Measurements from ENCODE around the gene MAL.
A peak's percentile ranks its signal among the peaks of the same experiment; 100 is the strongest.

The MAL gene

DNA sequence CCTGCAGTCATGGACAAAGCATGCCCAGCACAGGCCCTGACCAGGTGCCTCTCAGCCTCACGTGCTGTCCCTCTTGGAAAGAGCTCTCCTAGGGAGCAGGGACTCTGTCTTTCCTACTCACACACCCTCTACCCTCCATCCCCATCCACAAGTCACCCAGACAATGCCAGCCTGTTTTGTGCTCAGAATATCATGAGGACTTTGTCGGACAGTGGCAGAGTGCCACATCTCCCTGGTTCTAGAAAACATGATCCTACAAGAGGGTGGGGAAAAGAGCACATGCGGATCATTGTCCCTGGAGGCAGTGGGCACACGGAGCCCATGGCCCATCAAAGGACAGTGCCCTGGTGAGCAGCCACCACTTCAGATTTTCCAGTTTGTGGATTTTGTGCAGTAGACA is 3.7 kb upstream of the MAL start:
- Histone ChIP-seq H3K27ac (ENCODE audit: low read depth, low read length, poor library complexity, severe bottlenecking) (no peak overlapping the region), H3K9me3 (ENCODE audit: low read length) (no peaks in the 10 kb centered on the region), H4K20me1 (ENCODE audit: insufficient read depth, low read length) (no peaks in the 10 kb centered on the region), H3K4me1 (ENCODE audit: insufficient read depth, low read length, severe bottlenecking) (no peaks in the 10 kb centered on the region), H3K4me2 (ENCODE audit: low read length) (no peak overlapping the region), H3K9me2 (ENCODE audit: low read depth, low read length) (no peaks in the 10 kb centered on the region), H3F3A (ENCODE audit: insufficient read depth, low read length) (no peaks in the 10 kb centered on the region), H3K36me3 (ENCODE audit: insufficient read depth, low read length) (no peaks in the 10 kb centered on the region), H3K4me3 (ENCODE audit: low read depth, low read length, poor library complexity, severe bottlenecking) (no peak overlapping the region), H2AFZ (ENCODE audit: low read length) (no peak overlapping the region), H3K9ac (ENCODE audit: low read length) (no peak overlapping the region), H3K27me3 (ENCODE audit: insufficient read depth, low read length) (no peaks in the 10 kb centered on the region), H3K79me2 (ENCODE audit: insufficient read depth, low read length) (no peaks in the 10 kb centered on the region)
- no peak for TF ChIP-seq EZH2 (IDR thresholded peaks at IDR 0.05; ENCODE audit: borderline replicate concordance, low read length)
- TF ChIP-seq, protein P1, sequence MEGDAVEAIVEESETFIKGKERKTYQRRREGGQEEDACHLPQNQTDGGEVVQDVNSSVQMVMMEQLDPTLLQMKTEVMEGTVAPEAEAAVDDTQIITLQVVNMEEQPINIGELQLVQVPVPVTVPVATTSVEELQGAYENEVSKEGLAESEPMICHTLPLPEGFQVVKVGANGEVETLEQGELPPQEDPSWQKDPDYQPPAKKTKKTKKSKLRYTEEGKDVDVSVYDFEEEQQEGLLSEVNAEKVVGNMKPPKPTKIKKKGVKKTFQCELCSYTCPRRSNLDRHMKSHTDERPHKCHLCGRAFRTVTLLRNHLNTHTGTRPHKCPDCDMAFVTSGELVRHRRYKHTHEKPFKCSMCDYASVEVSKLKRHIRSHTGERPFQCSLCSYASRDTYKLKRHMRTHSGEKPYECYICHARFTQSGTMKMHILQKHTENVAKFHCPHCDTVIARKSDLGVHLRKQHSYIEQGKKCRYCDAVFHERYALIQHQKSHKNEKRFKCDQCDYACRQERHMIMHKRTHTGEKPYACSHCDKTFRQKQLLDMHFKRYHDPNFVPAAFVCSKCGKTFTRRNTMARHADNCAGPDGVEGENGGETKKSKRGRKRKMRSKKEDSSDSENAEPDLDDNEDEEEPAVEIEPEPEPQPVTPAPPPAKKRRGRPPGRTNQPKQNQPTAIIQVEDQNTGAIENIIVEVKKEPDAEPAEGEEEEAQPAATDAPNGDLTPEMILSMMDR (IDR thresholded peaks at IDR 0.05; ENCODE audit: low read length): no peak

DNA sequence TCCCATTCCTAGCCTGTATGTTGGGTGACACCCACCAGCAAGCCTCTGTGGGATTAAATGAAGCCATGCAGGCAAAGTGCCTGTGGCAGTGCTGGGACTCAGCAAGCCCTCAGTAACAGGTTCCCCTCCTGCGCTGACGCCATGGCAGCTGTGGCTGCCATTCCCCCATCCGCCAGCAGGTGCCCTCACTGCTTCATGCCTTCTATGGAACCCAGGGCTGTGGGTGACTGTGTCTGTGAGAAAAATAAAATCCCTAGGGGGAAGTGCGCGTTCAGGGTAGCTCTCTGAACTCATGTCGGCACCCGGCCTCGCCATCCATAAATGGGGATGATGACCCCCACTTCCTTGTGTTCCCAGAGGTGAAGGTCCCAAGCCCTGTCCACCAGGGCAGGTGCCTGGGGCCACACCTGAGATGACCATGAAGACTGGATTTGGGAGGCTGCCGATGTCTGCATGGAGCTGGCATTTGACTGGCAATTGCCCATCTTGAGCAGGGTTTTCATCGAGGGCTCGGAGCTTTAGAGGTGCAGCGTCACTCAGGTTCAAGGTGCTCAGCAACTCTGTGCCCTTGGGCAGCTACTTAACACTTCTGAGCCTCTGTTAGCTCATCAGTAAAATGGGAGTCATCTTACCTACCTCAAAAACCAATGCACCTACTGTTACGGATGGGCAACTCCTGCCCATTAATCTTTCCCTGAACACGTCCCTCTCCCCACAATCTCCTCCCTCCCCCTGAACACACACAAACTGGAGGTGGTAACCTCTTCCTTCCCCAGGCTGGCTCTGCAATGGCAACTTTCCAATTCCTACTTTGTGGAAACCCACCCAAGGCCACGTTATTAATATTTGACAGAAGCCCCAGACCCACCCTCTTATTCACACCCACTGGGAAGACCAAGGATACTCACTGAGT is 2.9 kb upstream of the MAL start:
- H3F3A ChIP-seq (ENCODE audit: insufficient read depth, low read length): no peaks in the 10 kb centered on the region
- no peak overlapping the region for H3K9ac ChIP-seq (ENCODE audit: low read length)
- H3K27me3 ChIP-seq (ENCODE audit: insufficient read depth, low read length): no peaks in the 10 kb centered on the region
- no peaks in the 10 kb centered on the region for H3K36me3 ChIP-seq (ENCODE audit: insufficient read depth, low read length)
- H3K4me2 ChIP-seq (ENCODE audit: low read length): no peak overlapping the region
- H3K79me2 ChIP-seq (ENCODE audit: insufficient read depth, low read length): no peaks in the 10 kb centered on the region
- no peak overlapping the region for H3K27ac ChIP-seq (ENCODE audit: low read depth, low read length, poor library complexity, severe bottlenecking)
- H3K4me3 ChIP-seq (ENCODE audit: low read depth, low read length, poor library complexity, severe bottlenecking): no peak overlapping the region
- no peak for TF ChIP-seq EZH2 (IDR thresholded peaks at IDR 0.05; ENCODE audit: borderline replicate concordance, low read length)
- TF ChIP-seq, protein P1 (IDR thresholded peaks at IDR 0.05; ENCODE audit: low read length): peak; percentile 89
- H4K20me1 ChIP-seq (ENCODE audit: insufficient read depth, low read length): no peaks in the 10 kb centered on the region
- H3K4me1 ChIP-seq (ENCODE audit: insufficient read depth, low read length, severe bottlenecking): no peaks in the 10 kb centered on the region
- no peak overlapping the region for H2AFZ ChIP-seq (ENCODE audit: low read length)
- no peaks in the 10 kb centered on the region for H3K9me3 ChIP-seq (ENCODE audit: low read length)
- H3K9me2 ChIP-seq (ENCODE audit: low read depth, low read length): no peaks in the 10 kb centered on the region

DNA sequence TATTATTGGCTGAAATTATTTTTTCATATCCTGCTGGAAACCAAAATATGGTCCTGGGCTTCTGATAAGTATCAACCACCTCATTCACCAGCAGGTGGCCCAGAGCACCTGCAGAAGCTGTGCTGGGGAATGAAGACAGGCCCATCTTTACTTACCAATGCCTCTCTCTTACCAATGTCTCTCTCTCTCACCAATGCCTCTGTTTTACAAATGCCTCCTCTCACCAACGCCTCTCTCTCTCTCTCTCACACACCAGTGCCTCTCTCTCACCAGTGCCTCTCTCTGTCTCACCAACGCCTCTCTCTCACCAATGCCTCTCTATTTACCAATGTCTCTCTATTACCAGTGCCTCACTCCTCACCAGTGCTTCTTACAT is 2.3 kb upstream of the MAL start:
- Histone ChIP-seq H2AFZ (ENCODE audit: low read length) (no peak overlapping the region), H3K9ac (ENCODE audit: low read length) (no peak overlapping the region), H3F3A (ENCODE audit: insufficient read depth, low read length) (no peaks in the 10 kb centered on the region), H3K9me3 (ENCODE audit: low read length) (no peaks in the 10 kb centered on the region), H3K9me2 (ENCODE audit: low read depth, low read length) (no peaks in the 10 kb centered on the region), H3K27ac (ENCODE audit: low read depth, low read length, poor library complexity, severe bottlenecking) (no peak overlapping the region), H4K20me1 (ENCODE audit: insufficient read depth, low read length) (no peaks in the 10 kb centered on the region), H3K79me2 (ENCODE audit: insufficient read depth, low read length) (no peaks in the 10 kb centered on the region), H3K27me3 (ENCODE audit: insufficient read depth, low read length) (no peaks in the 10 kb centered on the region), H3K4me2 (ENCODE audit: low read length) (no peak overlapping the region), H3K4me3 (ENCODE audit: low read depth, low read length, poor library complexity, severe bottlenecking) (no peak overlapping the region), H3K4me1 (ENCODE audit: insufficient read depth, low read length, severe bottlenecking) (no peaks in the 10 kb centered on the region), H3K36me3 (ENCODE audit: insufficient read depth, low read length) (no peaks in the 10 kb centered on the region)
- TF ChIP-seq, protein P1 (IDR thresholded peaks at IDR 0.05; ENCODE audit: low read length): peak; percentile 50; the same call in 1 of the 2 replicates
- TF ChIP-seq EZH2 (IDR thresholded peaks at IDR 0.05; ENCODE audit: borderline replicate concordance, low read length): no peak

Measured in OCI-LY1 (cell line).